AG09309 (cell line): ENCODE measurements around the gene CNIH3.
"Not testable (repeated sequence)": the region's sequence is repeated elsewhere in the genome, so short reads cannot be mapped to it uniquely, and the experiment has no call there.

Experiments used
- DNase-seq: peaks from one replicate; pipeline ENCODE4 v3.0.0-alpha.2; 2010; ENCODE audit warnings: low read depth
- H3K4me3 ChIP-seq: 2 replicates; pipeline ENCODE4 v1.5.1; 2011; ENCODE audit warnings: mild to moderate bottlenecking, low read depth, low read length, moderate library complexity; ENCODE audit not compliant: control insufficient read depth
- TF ChIP-seq, protein P1 (sequence below): IDR thresholded peaks from 2 replicates; pipeline ENCODE4 v1.5.1; 2011; ENCODE audit warnings: mild to moderate bottlenecking, low read depth, low read length, inconsistent platforms; ENCODE audit not compliant: insufficient read depth, control insufficient read depth; ENCODE audit errors: missing control alignments

CNIH3 gene

DNA sequence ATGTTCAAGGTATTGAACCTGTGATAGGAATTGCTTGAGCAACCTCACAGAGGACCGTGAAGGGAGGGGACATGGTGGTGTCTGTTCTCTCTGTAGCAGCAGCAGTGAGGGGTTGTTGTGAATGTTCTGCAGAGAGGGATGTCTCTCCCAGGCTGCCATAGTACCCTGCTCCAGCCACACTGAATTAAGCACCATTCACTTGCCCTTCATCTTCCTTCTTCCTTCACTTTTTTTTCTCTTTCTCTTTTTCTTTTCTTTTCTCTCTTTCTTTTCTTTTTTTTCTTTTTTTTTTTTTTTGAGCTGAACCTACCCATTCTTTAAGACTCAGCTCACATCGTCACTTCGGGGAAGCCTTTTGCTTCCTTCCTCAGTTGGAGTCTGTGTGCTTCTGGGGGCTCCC lies 89.5 kb downstream of the CNIH3 start:
- DNase-seq, result no peak
- H3K4me3 ChIP-seq, result no peak overlapping the region
- TF ChIP-seq, protein P1, sequence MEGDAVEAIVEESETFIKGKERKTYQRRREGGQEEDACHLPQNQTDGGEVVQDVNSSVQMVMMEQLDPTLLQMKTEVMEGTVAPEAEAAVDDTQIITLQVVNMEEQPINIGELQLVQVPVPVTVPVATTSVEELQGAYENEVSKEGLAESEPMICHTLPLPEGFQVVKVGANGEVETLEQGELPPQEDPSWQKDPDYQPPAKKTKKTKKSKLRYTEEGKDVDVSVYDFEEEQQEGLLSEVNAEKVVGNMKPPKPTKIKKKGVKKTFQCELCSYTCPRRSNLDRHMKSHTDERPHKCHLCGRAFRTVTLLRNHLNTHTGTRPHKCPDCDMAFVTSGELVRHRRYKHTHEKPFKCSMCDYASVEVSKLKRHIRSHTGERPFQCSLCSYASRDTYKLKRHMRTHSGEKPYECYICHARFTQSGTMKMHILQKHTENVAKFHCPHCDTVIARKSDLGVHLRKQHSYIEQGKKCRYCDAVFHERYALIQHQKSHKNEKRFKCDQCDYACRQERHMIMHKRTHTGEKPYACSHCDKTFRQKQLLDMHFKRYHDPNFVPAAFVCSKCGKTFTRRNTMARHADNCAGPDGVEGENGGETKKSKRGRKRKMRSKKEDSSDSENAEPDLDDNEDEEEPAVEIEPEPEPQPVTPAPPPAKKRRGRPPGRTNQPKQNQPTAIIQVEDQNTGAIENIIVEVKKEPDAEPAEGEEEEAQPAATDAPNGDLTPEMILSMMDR, result no peak

DNA sequence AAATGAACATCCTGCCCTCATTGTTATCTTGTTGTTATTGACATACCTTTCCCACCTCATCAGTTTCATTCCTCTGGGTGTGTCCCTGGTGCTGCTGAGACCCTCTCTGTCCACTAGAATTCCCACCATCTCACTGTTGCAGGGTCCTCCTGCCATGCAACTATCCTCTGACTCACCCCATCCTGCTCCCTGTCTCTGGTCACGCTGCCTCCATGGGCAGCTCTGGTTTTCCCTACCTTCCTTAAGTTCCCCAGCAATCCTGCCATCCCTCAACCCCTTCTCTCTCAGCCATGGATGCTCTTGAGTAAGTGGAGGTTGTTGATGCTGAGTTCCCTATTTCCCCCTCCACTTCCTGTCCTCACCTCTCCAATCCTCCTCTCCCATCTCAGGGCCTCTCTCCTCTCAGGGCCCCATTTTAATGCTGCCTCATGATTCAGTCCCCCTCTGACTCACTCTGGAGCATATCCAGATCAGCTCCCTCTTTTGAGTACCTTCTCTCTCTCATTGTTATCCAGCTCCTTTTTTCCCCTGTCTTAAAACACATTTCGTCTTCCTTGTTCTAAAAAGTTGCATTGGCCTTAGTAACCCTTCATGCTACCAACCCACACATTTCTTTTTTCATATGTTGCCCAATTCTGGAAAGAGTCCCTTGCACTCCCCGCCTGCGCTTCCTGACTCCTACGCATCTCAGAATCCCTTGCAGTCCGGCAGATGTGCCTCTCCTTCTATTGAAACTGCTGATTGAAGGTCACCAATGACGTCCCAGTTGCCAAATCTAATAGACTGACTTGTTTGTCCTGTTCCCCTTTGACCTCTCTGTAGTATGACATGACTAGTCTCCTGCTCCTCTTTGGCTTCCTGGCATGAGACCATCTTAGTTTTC lies 92.0 kb downstream of the CNIH3 start:
- TF ChIP-seq, protein P1, result no peak
- no peak overlapping the region for H3K4me3 ChIP-seq
- peak; percentile 54 for DNase-seq

DNA sequence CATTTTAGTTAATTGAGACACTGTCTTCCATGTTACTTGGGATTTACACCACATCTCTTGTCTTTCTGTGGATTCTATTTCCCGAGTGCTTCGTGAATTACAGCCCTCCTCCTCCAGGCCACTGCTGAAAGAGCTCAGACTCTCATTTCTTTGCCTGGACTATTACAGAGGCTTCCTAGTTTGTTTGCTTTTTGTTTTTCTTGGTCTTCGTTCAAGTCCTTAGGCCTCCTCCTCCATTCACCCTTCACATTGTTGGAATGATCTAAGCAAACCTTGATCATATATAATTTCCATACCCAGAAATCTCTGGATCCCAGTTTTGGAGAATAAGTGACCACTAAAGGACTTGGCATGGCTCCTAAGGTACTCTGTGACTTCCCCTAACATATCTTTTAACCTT lies 94.1 kb downstream of the CNIH3 start:
- no peak overlapping the region for H3K4me3 ChIP-seq
- DNase-seq, result no peak
- TF ChIP-seq, protein P1, result no peak

DNA sequence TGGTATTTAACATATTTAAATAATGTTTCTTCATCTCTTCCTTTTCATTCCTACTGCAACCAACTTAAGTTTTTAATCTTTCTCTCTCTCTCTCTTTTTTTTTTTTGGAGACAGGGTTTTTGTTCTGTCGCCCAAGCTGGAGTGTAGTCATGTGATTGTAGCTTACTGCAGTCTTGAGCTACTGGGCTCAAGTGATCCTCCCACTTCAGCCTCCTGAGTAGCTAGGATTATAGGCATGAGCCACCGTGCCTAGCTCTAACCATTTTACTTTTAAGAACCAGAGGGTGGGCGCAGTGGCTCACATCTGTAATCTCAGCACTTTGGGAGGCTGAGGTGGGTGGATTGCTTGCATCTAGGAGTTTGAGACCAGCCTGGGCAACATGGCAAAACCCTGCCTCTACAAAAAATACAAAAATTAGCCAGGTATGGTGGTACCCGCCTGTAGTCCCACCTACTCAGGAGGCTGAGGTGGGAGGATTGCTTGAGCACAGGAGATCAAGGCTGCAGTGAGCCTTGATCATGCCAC lies 95.2 kb downstream of the CNIH3 start:
- not testable (repeated sequence) for H3K4me3 ChIP-seq, DNase-seq

DNA sequence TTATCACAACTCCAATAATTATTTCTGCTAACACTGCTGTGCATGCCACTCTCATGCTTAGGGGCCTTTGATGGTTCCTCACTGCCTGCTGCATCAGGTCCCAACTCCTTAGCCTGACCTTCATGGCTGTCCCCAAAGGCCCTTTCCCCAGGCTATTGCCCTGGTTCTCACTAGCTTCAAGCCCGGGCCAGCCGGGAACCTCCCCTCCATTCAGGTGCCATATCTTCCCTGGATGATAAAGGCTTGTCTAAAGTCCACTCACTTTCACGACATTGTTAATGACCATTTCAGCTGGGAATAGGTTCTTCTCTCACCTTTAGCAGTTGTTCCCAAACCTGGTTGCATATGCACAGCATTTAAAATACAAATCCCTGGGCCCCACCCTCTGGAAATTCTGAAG lies 95.8 kb downstream of the CNIH3 start:
- no peak for DNase-seq
- H3K4me3 ChIP-seq, result no peak overlapping the region
- TF ChIP-seq, protein P1, result no peak

DNA sequence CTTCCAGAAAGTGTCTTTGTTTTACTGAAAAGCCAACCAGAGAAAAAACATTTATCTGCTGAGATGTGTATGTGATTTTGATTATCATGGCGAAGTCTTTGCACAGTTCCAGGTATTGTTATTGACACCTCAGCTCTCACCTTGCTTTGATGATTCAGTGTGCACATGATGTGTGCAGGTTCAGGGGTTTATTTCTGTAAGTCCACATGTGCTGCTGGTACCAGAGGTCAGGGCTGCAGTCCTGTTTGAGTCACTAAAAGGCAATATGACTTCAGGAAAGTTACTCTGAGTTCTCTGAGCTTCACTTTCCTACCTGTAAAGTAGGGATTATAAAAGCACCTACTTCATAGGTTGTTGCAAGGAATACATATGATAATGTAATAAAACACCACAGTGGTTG lies 97.1 kb downstream of the CNIH3 start:
- no peak overlapping the region for H3K4me3 ChIP-seq
- TF ChIP-seq, protein P1, result no peak
- DNase-seq, result no peak

DNA sequence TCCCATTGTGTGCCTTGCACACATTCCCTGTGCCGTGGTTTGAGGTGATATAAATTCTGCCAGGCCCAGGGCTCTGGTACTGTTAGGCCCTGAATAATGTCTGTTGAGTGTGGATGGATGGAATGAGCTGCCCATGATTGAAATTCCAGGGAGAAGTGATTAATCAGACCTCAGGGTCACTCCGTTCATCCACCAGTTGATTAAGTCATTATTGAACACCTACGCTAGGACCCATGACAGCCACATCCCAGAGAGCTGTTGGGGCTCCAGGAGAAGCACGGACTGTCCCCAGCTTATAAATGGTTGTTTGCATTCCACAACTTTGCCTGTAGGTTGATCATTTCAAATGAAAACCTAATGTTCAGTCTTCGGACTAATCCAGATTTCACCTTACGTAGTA lies 98.4 kb downstream of the CNIH3 start:
- TF ChIP-seq, protein P1, result no peak
- H3K4me3 ChIP-seq, result no peak overlapping the region
- DNase-seq, result no peak
